ENCODE results near the gene TRIM16.
"Not testable (repeated sequence)": the region's sequence is repeated elsewhere in the genome, so short reads cannot be mapped to it uniquely, and the experiment has no call there.

The TRIM16 gene

DNA sequence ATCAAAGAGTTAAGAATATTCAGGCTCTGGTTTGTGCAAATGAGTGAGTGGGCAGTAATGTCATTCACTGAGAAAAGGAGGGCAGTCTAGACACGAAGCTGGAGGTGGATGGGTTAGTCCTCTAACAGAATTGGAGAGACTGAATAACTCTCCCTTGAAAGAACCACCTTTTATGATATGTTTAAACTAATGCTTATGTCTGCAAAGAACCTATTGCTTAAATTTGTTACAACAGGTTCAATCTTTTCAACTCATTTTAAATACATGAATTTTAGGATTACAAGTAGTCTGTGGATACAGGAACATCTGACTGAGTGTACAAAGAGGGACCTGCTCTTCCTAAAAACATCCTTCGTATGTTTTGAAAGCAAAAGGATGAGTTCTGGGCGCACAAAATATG, 14.9 kb upstream of the TRIM16 start:
- H3K27ac ChIP-seq (ENCODE audit: low read depth, low read length): not testable (repeated sequence)
- peak overlapping the region; percentile 44 for H2AFZ ChIP-seq (ENCODE audit: low read length, unreplicated experiment)

DNA sequence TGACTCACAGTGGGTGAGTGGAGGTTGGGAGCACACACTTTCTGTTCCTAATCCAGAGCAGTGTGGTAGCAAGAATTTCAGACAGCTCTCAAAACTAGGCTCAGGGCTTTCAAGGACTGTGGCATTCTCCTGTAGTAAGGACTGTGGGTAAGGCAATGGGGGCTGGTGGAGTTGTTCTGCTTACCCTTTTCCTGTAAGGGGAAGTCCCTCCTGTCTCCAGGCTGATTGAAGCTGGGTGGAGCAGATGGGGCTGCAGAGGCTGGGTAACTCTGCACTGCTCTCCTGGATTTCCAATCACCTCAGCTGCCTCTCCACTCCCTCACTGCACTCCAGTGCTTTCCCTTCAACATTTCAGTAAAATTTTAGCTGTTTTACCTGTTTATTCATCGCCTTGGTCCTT, 3.4 kb upstream of the TRIM16 start:
- not testable (repeated sequence) for H3K79me2 ChIP-seq (ENCODE audit: control insufficient read depth, insufficient read depth, low read length, unreplicated experiment); H2AFZ ChIP-seq (ENCODE audit: low read length, unreplicated experiment); H3K4me1 ChIP-seq (ENCODE audit: control insufficient read depth, insufficient read depth, low read length, unreplicated experiment); H3K27ac ChIP-seq (ENCODE audit: low read depth, low read length); H3K36me3 ChIP-seq (ENCODE audit: insufficient read depth, low read length); H3K4me3 ChIP-seq (ENCODE audit: low read depth, low read length); H3K27me3 ChIP-seq (ENCODE audit: insufficient read depth, low read length)

More for the DNA sequence above, 14.9 kb upstream of the TRIM16 start:
- H3K27me3 ChIP-seq (ENCODE audit: insufficient read depth, low read length); H3K36me3 ChIP-seq (ENCODE audit: insufficient read depth, low read length); H3K4me1 ChIP-seq (ENCODE audit: control insufficient read depth, insufficient read depth, low read length, unreplicated experiment); H3K79me2 ChIP-seq (ENCODE audit: control insufficient read depth, insufficient read depth, low read length, unreplicated experiment): not testable (repeated sequence)
- H3K4me3 ChIP-seq (ENCODE audit: low read depth, low read length): peak overlapping the region; percentile 80

DNA sequence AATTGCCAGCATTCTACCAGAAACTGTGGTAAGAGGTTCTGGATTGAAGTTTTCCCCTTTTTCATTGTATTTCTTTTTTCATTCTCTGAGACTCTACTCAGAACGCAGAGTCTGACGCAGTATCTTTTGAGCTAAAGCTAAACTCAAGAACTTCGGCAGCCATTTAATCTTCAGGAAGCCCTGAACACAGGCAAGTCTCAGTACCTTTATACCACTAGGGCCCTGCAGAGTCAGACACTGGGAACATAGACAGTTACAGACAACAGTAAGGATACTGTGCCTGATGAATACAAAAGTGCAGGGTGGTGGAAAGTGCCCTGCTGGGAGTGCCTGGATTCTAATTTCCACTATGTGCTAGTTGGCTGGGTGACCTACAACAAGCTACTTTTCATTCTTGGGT, 976 bp downstream of the TRIM16 start:
- not testable (repeated sequence) for H3K79me2 ChIP-seq (ENCODE audit: control insufficient read depth, insufficient read depth, low read length, unreplicated experiment); H3K4me1 ChIP-seq (ENCODE audit: control insufficient read depth, insufficient read depth, low read length, unreplicated experiment); H3K27me3 ChIP-seq (ENCODE audit: insufficient read depth, low read length)

DNA sequence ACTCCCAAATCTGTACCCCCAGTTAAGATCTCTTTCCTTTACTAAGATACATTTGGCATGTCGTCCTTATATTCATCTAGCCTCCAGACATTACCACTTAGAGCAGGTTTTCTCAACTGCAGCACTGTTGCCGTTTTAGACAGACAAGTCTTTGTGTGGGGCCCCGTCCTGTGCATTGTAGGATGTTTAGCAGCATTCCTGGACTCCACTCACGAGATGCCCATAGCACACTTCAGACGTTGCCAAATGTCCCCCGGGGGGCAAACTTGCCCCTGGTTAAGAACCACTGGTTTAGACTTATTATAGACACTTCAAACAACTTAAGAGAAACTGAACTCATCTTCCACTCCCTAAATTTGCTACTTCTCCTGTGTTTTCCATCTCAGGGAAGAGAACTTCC, 8.1 kb downstream of the TRIM16 start:
- not testable (repeated sequence) for H3K36me3 ChIP-seq (ENCODE audit: insufficient read depth, low read length); H3K4me1 ChIP-seq (ENCODE audit: control insufficient read depth, insufficient read depth, low read length, unreplicated experiment); H3K79me2 ChIP-seq (ENCODE audit: control insufficient read depth, insufficient read depth, low read length, unreplicated experiment); H3K4me3 ChIP-seq (ENCODE audit: low read depth, low read length); H3K27me3 ChIP-seq (ENCODE audit: insufficient read depth, low read length); H3K27ac ChIP-seq (ENCODE audit: low read depth, low read length); H2AFZ ChIP-seq (ENCODE audit: low read length, unreplicated experiment)

More for the DNA sequence above, 976 bp downstream of the TRIM16 start:
- H3K4me3 ChIP-seq (ENCODE audit: low read depth, low read length): peak overlapping the region; percentile 83
- H3K27ac ChIP-seq (ENCODE audit: low read depth, low read length); H3K36me3 ChIP-seq (ENCODE audit: insufficient read depth, low read length); H2AFZ ChIP-seq (ENCODE audit: low read length, unreplicated experiment): not testable (repeated sequence)

DNA sequence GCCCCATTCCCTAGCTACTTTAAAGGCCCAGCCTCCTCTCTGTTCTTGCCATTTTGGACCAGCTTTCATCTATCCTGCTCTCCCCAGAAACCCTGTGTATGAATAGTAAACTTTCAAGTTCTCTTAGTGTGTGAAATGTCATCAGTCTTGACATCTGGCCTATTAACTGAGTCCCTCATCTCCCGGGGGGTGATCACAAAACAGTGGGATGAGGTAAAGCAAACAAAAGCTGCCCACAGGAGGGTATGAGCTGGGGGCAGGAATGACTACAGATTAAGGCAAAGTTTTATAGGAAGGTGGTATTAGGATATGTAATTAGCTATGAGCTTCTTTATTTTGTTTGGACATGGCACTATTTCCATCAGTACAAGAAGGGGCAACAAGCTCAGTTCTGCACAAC, 9.5 kb downstream of the TRIM16 start:
- not testable (repeated sequence) for H3K79me2 ChIP-seq (ENCODE audit: control insufficient read depth, insufficient read depth, low read length, unreplicated experiment); H2AFZ ChIP-seq (ENCODE audit: low read length, unreplicated experiment); H3K27me3 ChIP-seq (ENCODE audit: insufficient read depth, low read length); H3K36me3 ChIP-seq (ENCODE audit: insufficient read depth, low read length); H3K4me1 ChIP-seq (ENCODE audit: control insufficient read depth, insufficient read depth, low read length, unreplicated experiment); H3K4me3 ChIP-seq (ENCODE audit: low read depth, low read length); H3K27ac ChIP-seq (ENCODE audit: low read depth, low read length)

DNA sequence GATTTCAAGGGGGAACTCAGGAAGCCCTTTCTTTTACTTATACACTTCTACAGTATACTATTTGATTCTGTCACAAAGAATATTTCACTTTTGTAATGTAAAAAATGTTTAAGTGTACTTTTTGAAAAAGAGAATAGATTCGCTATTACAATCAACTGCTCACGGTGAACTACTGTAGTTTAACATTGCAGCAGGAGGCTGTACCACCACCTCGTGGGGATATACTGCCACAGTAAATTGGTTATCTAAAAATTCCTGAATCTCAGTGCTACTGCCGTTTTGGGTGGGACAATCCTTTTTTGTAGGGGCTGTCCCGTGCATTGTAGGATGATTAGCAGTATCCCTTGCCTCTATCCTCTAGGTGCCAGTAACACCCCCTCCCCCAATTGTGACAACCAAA, 14.6 kb downstream of the TRIM16 start:
- H2AFZ ChIP-seq (ENCODE audit: low read length, unreplicated experiment); H3K79me2 ChIP-seq (ENCODE audit: control insufficient read depth, insufficient read depth, low read length, unreplicated experiment); H3K27ac ChIP-seq (ENCODE audit: low read depth, low read length); H3K4me3 ChIP-seq (ENCODE audit: low read depth, low read length); H3K4me1 ChIP-seq (ENCODE audit: control insufficient read depth, insufficient read depth, low read length, unreplicated experiment); H3K27me3 ChIP-seq (ENCODE audit: insufficient read depth, low read length); H3K36me3 ChIP-seq (ENCODE audit: insufficient read depth, low read length): not testable (repeated sequence)

DNA sequence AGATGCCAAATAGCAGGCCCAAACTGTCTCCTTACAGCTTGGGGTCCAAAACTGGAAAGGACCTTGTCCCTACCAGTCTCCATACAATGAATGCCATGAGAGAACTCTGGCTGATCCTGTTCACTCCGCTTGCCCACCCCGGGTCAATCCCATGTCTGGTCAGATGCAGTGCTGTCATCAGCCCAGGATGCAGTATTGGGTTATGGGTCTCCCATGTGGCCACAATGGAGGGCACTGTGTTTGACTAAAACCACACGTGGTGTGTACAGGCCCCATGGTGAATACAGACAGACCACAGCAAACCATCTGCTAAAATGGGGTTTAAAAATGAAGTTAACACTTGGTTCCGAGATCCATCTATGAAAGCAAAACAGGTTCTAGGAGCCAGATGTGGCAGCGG, 20.4 kb downstream of the TRIM16 start:
- Histone ChIP-seq H3K36me3 (ENCODE audit: insufficient read depth, low read length) (peaks cover 3% of the 10 kb centered on the region; the same call in 1 of the 2 replicates), H3K4me1 (ENCODE audit: control insufficient read depth, insufficient read depth, low read length, unreplicated experiment) (no peaks in the 10 kb centered on the region), H3K27ac (ENCODE audit: low read depth, low read length) (no peak overlapping the region), H3K27me3 (ENCODE audit: insufficient read depth, low read length) (no peaks in the 10 kb centered on the region), H3K79me2 (ENCODE audit: control insufficient read depth, insufficient read depth, low read length, unreplicated experiment) (no peaks in the 10 kb centered on the region), H2AFZ (ENCODE audit: low read length, unreplicated experiment) (no peak overlapping the region), H3K4me3 (ENCODE audit: low read depth, low read length) (no peak overlapping the region)

DNA sequence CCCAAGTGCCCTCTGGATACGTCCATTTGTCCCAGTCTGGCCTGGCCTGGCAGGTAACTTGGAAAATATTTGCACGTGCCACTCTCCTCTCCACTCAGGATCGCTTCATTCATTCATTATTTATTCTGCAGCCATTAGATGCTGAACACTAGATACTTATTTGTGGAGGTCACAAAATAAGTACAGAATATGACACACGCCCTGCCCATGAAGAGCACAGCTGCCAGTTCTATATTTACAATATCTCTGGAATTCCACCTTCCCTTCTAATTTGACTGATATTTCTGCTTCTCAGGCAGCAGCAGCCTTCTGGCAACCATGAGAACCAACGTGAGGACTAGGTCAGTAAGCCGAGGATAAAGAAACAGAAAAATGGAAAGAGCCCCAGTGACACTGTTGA, 20.9 kb downstream of the TRIM16 start:
- no peaks in the 10 kb centered on the region for H3K27me3 ChIP-seq (ENCODE audit: insufficient read depth, low read length)
- no peak overlapping the region for H2AFZ ChIP-seq (ENCODE audit: low read length, unreplicated experiment)
- H3K27ac ChIP-seq (ENCODE audit: low read depth, low read length): no peak overlapping the region
- H3K4me3 ChIP-seq (ENCODE audit: low read depth, low read length): no peak overlapping the region
- H3K4me1 ChIP-seq (ENCODE audit: control insufficient read depth, insufficient read depth, low read length, unreplicated experiment): no peaks in the 10 kb centered on the region
- H3K79me2 ChIP-seq (ENCODE audit: control insufficient read depth, insufficient read depth, low read length, unreplicated experiment): no peaks in the 10 kb centered on the region
- peaks cover 3% of the 10 kb centered on the region; the same call in 1 of the 2 replicates for H3K36me3 ChIP-seq (ENCODE audit: insufficient read depth, low read length)

DNA sequence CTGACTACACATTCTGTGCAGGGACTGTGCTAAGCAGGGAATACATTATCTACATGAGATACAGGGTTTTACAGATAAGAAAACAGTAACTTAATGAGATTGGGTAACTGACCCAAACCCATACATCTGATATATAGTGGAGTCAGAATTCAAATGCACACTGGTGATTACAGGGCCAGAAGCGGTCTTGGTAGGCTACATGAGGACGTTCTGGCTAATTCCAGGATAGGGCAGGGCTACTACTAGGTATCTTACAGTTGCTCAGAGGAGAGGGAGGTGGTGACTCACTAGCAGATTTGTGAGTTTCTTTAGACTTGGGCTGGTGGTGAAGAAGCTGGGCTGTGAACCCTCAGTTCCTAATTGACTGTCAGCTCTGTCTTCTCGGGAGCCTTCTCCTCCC, 21.4 kb downstream of the TRIM16 start:
- Histone ChIP-seq H3K4me1 (ENCODE audit: control insufficient read depth, insufficient read depth, low read length, unreplicated experiment) (no peaks in the 10 kb centered on the region), H3K79me2 (ENCODE audit: control insufficient read depth, insufficient read depth, low read length, unreplicated experiment) (no peaks in the 10 kb centered on the region), H3K27me3 (ENCODE audit: insufficient read depth, low read length) (no peaks in the 10 kb centered on the region), H3K27ac (ENCODE audit: low read depth, low read length) (no peak overlapping the region), H3K4me3 (ENCODE audit: low read depth, low read length) (no peak overlapping the region), H3K36me3 (ENCODE audit: insufficient read depth, low read length) (peaks cover 5% of the 10 kb centered on the region; the same call in 1 of the 2 replicates), H2AFZ (ENCODE audit: low read length, unreplicated experiment) (no peak overlapping the region)

DNA sequence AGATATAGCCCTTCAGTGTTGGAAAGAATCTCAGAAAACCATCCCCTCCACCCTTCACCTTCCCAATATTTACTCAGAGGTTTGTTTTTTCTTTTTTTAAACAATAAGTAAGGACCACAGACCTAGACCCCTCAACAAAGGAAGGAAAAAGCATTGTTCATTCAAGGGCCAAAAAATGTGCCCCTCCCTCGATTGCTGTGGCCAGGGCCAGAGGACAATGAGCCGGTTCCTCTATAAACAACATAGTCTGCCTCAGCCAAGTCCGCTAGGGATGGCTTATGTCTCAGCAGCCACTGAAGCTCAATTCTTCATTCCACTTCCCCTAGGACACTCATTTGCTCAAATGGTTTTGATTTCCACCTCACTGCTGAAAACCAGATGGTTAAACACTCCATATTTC, 24.0 kb downstream of the TRIM16 start:
- no peak overlapping the region for H3K27ac ChIP-seq (ENCODE audit: low read depth, low read length)
- H3K79me2 ChIP-seq (ENCODE audit: control insufficient read depth, insufficient read depth, low read length, unreplicated experiment): no peaks in the 10 kb centered on the region
- H3K36me3 ChIP-seq (ENCODE audit: insufficient read depth, low read length): peaks cover 6% of the 10 kb centered on the region; the same call in 1 of the 2 replicates
- H3K27me3 ChIP-seq (ENCODE audit: insufficient read depth, low read length): no peaks in the 10 kb centered on the region
- no peak overlapping the region for H2AFZ ChIP-seq (ENCODE audit: low read length, unreplicated experiment)
- H3K4me3 ChIP-seq (ENCODE audit: low read depth, low read length): no peak overlapping the region
- H3K4me1 ChIP-seq (ENCODE audit: control insufficient read depth, insufficient read depth, low read length, unreplicated experiment): no peaks in the 10 kb centered on the region

DNA sequence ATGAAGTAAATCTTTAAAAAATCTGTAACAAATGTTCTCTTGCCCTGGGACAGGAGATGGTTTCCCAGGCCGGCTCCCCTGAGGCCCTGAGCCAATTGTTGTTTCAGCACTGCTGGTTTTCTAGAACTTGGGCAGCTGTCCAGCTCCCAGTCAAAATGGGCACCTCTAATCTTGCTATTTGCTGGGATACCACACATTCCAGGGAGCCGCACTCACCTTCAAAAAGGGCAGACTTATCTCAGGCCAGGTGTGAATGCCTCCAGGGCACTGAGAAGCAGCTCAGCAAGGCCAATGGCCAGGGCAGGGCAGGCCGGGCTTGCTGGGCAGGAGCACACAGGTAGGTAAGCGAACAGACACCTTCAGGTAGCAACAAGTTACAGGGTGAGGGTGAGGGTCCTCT, 24.4 kb downstream of the TRIM16 start:
- no peak overlapping the region for H3K27ac ChIP-seq (ENCODE audit: low read depth, low read length)
- H3K36me3 ChIP-seq (ENCODE audit: insufficient read depth, low read length): peaks cover 6% of the 10 kb centered on the region; the same call in 1 of the 2 replicates
- no peak overlapping the region for H3K4me3 ChIP-seq (ENCODE audit: low read depth, low read length)
- H3K4me1 ChIP-seq (ENCODE audit: control insufficient read depth, insufficient read depth, low read length, unreplicated experiment): no peaks in the 10 kb centered on the region
- H2AFZ ChIP-seq (ENCODE audit: low read length, unreplicated experiment): no peak overlapping the region
- no peaks in the 10 kb centered on the region for H3K79me2 ChIP-seq (ENCODE audit: control insufficient read depth, insufficient read depth, low read length, unreplicated experiment)
- no peaks in the 10 kb centered on the region for H3K27me3 ChIP-seq (ENCODE audit: insufficient read depth, low read length)

DNA sequence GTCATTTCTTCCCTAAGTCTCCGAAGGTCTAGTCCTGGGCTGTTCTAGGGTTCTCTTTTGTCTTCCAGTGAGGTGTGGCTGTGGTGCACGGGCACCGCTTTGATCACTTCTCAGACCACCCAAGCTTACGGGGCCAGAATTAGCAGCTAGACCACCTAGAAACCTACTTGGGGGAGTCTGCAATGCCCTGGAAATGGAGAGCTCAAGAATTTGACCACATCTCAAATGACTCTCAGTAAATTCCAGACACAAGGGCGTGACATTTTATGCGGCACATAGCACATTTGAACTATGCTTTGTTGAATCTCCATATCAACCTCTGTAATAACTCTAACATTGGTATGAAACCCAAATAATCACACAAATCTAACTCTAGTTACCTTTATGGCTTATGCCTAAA, 24.9 kb downstream of the TRIM16 start:
- Histone ChIP-seq H3K4me3 (ENCODE audit: low read depth, low read length) (no peak overlapping the region), H2AFZ (ENCODE audit: low read length, unreplicated experiment) (no peak overlapping the region), H3K4me1 (ENCODE audit: control insufficient read depth, insufficient read depth, low read length, unreplicated experiment) (no peaks in the 10 kb centered on the region), H3K36me3 (ENCODE audit: insufficient read depth, low read length) (peaks cover 6% of the 10 kb centered on the region; the same call in 1 of the 2 replicates), H3K27ac (ENCODE audit: low read depth, low read length) (no peak overlapping the region), H3K79me2 (ENCODE audit: control insufficient read depth, insufficient read depth, low read length, unreplicated experiment) (no peaks in the 10 kb centered on the region), H3K27me3 (ENCODE audit: insufficient read depth, low read length) (no peaks in the 10 kb centered on the region)
